Spinal cord (tissue), 10 donors: ENCODE measurements around the gene ASB3. TPM values are rescaled to one million over a fixed set of nuclear protein-coding genes. Genes with fewer than 3 reads are reported as not detected.
"Not testable (repeated sequence)": the region's sequence is repeated elsewhere in the genome, so short reads cannot be mapped to it uniquely, and the experiment has no call there.

Experiments used
- DNase-seq, 6 donors: peaks; one replicate each; pipeline versions ENCODE4 v3.0.0 to v3.0.0-alpha.2; 2013 to 2015; ENCODE audit warnings: low spot score in 6 of 6, low read depth in 4 of 6
- H3K27ac ChIP-seq: one replicate; pipeline ENCODE4 v1.5.1; 2013; ENCODE audit warnings: low read depth, low read length, control low read depth
- H3K27me3 ChIP-seq: one replicate; pipeline ENCODE4 v1.6.1; 2013; ENCODE audit warnings: low read length; ENCODE audit not compliant: control insufficient read depth, insufficient read depth
- H3K36me3 ChIP-seq: one replicate; pipeline ENCODE4 v1.6.1; 2013; ENCODE audit warnings: low read length; ENCODE audit not compliant: control insufficient read depth, insufficient read depth
- H3K4me1 ChIP-seq: one replicate; pipeline ENCODE4 v1.6.1; 2013; ENCODE audit warnings: low read length; ENCODE audit not compliant: control insufficient read depth, insufficient read depth
- H3K4me3 ChIP-seq: one replicate; pipeline ENCODE4 v1.5.1; 2013; ENCODE audit warnings: low read depth, low read length, control low read depth
- H3K9me3 ChIP-seq: one replicate; pipeline ENCODE4 v1.6.1; 2013; ENCODE audit warnings: low read length; ENCODE audit not compliant: control insufficient read depth, insufficient read depth
- WGBS: methylation state at CpG from one replicate; pipeline ENCODE4 v1.1.5; 2013; ENCODE audit warnings: missing lambda C conversion rate; ENCODE audit not compliant: insufficient coverage; 5-methylcytosine and 5-hydroxymethylcytosine counted together
- polyA plus RNA-seq, 2 donors: library from polyadenylated mRNA; unstranded; fragments of 120-200 nt; gene quantifications; one replicate each; pipeline ENCODE4 v1.2.1, GENCODE V29; 2013; ENCODE audit not compliant: insufficient read length in 2 of 2
- total RNA-seq, 2 donors: library from RNA; depleted of rRNA in 1 of 2; stranded (reverse); fragments of 120-200 nt in 1 of 2; fragments of >200 nt in 1 of 2; gene quantifications; one replicate each; pipeline versions ENCODE4 v1.2.3 to v1.2.4, GENCODE V29; 2013 to 2014
- donor health status: healthy.

The ASB3 gene
- total and polyA plus RNA-seq, 4 donors = 32.4 to 67.9 (median 42.8) TPM

DNA sequence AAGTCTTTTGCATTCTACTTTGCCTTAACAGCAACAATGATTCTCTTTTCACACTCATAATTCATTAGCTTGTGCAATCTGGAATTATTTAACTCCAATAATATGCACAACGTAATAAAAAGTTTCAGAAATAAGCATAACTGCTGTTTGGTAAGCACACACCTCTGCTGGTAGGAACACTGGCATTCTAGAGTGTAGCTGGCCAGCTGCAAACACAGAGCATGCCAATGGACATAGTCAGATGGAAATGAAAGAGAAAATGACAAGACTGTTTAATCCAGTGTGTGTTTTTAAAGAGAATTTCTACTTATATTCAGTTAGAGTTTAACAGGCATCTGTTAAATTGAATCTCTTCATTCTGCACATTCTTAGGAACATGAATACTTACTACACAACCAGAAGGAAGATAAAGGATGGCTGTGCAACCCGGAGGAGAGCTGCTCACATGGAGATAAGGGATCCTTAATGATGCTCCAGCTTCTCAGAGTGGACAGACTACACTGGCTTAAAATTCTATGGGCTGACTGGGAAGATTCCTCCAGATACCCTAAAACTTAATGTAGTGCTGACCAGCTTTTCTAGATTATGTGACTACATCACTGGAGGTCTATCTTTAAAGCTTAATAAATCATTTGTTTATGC, 113.8 kb downstream of the ASB3 start:
- WGBS = 100% methylated on average over 1 of the region's 2 CpGs

GRCh38 chr2:53670331-53670730, 116.4 kb downstream of the ASB3 start:
- no CpG with 5 or more reads among the region's 6 CpGs for WGBS
- H3K4me3 ChIP-seq = no peak overlapping the region
- H3K27ac ChIP-seq = no peak overlapping the region
- peaks cover 4% of the 10 kb centered on the region for H3K36me3 ChIP-seq
- DNase-seq = peak in 1 of 6 donors; percentile 15
- no peaks in the 10 kb centered on the region for H3K4me1 ChIP-seq
- H3K9me3 ChIP-seq = no peaks in the 10 kb centered on the region
- H3K27me3 ChIP-seq = no peaks in the 10 kb centered on the region

More for the DNA sequence above, 113.8 kb downstream of the ASB3 start:
- DNase-seq = no peak
- H3K9me3 ChIP-seq = no peaks in the 10 kb centered on the region
- peaks cover 4% of the 10 kb centered on the region for H3K36me3 ChIP-seq
- H3K4me1 ChIP-seq = no peaks in the 10 kb centered on the region
- H3K4me3 ChIP-seq = no peak overlapping the region
- no peak overlapping the region for H3K27ac ChIP-seq
- H3K27me3 ChIP-seq = no peaks in the 10 kb centered on the region

GRCh38 chr2:53668624-53669026, 118.1 kb downstream of the ASB3 start:
- WGBS = 96% methylated on average over 2 of the region's 3 CpGs

GRCh38 chr2:53667130-53667529, 119.6 kb downstream of the ASB3 start:
- H3K27me3 ChIP-seq, DNase-seq, H3K27ac ChIP-seq, H3K36me3 ChIP-seq, H3K4me1 ChIP-seq, H3K4me3 ChIP-seq, H3K9me3 ChIP-seq: not testable (repeated sequence)
- no CpG with 5 or more reads among the region's 5 CpGs for WGBS

More at GRCh38 chr2:53668624-53669026, 118.1 kb downstream of the ASB3 start:
- no peak for DNase-seq
- Histone ChIP-seq H3K4me3 (no peak overlapping the region), H3K27me3 (no peaks in the 10 kb centered on the region), H3K9me3 (no peaks in the 10 kb centered on the region), H3K4me1 (no peaks in the 10 kb centered on the region), H3K27ac (no peak overlapping the region), H3K36me3 (peaks cover 4% of the 10 kb centered on the region)

- DNase-seq = peak in 2 of 6 donors; percentile 41 to 55
- H3K4me1 ChIP-seq = no peaks in the 10 kb centered on the region
- H3K9me3 ChIP-seq = no peaks in the 10 kb centered on the region
- H3K4me3 ChIP-seq = no peak overlapping the region
- H3K27me3 ChIP-seq = no peaks in the 10 kb centered on the region
- WGBS = 71% methylated on average over 1 of the region's 2 CpGs
- H3K27ac ChIP-seq = no peak overlapping the region
- no peaks in the 10 kb centered on the region for H3K36me3 ChIP-seq
These were observed 125.9 kb downstream of the ASB3 start for GRCh38 chr2:53660886-53661285.

DNA sequence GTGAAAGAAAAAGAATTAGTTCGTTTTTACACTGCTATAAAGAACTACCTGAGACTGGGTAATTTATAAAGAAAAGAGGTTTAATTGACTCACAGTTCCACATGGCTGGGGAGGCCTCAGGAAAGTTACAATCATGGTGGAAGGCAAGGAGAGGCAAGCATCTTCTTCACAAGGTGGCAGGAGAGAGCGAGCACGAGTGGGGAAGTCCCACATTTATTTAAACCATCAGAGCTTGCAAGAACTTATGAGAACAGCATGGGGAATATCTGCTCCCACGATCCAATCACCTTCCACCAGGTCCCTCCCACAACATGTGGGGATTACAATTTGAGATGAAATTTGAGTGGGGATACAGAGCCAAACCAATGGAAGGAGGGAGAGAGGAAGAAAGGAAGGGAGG, 128.3 kb downstream of the ASB3 start:
- H3K36me3 ChIP-seq, H3K9me3 ChIP-seq, H3K4me3 ChIP-seq, H3K27ac ChIP-seq, H3K27me3 ChIP-seq, DNase-seq, H3K4me1 ChIP-seq: not testable (repeated sequence)
- 100% methylated on average over 1 of the region's 4 CpGs for WGBS

DNA sequence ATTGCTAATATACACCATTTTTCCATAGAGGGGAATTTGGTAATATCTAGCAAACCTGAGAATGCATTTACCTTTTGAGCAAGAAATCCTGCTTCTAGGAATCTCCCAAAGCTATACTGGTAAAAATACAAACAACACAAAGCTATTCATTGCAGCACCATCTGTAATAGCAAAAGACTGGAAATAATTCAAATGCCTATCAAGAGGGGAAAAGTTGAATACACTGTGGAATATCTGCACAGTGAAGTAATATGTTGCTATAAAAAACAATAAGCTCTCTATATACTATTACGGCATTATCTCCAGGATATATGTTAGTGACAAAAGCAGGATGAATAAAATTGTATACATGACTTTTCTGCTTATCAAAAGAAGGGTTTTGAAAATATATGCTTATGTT, 131.5 kb downstream of the ASB3 start:
- Histone ChIP-seq H3K36me3 (no peaks in the 10 kb centered on the region), H3K4me1 (no peaks in the 10 kb centered on the region), H3K9me3 (no peaks in the 10 kb centered on the region), H3K27me3 (no peaks in the 10 kb centered on the region), H3K4me3 (no peak overlapping the region), H3K27ac (peak overlapping the region; percentile 17)
- no CpG with 5 or more reads among the region's 1 CpG for WGBS
- DNase-seq = no peak

DNA sequence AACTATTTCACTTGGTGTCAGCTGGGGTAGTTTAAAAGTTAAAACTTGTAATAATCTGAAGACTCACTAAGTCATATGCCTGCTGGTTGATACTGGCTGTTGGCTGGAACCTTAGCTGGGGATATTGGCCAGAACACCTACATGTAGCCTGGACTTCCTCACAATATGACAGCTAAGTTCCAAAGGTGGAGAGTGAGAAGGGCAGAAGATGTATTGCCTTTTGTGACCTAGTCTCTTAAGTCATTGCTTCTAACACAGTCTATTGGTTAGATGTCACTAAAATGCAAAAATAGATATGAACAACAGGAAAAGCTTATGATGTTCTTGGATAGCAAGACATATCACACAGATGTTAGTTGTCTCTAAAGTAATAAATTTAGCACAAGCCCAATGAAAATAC, 132.4 kb downstream of the ASB3 start:
- Histone ChIP-seq H3K4me1 (no peaks in the 10 kb centered on the region), H3K4me3 (no peak overlapping the region), H3K9me3 (no peaks in the 10 kb centered on the region), H3K27ac (no peak overlapping the region), H3K36me3 (no peaks in the 10 kb centered on the region), H3K27me3 (no peaks in the 10 kb centered on the region)
- DNase-seq = no peak

DNA sequence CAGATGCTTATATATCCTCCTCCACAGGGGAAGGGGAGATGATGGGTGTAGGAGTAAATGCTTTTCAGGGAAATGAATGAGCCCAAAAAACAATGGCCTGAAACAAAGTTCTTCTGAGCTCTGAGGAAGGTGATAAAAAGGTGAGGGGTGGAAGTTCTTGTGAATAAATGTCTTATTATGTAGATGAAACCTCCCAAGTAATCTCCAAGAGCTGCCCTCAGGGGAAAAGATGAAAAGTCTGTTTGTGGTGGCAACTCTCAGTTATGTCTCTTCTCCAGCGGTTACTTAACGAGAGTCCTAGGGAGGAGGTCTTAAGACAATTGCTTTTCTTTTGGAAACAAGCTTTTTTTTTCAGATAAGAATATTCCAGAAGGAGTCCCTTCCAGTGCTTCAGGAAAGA, 134.6 kb downstream of the ASB3 start:
- Histone ChIP-seq H3K4me1 (no peaks in the 10 kb centered on the region), H3K27ac (no peak overlapping the region), H3K9me3 (no peaks in the 10 kb centered on the region), H3K4me3 (no peak overlapping the region), H3K27me3 (no peaks in the 10 kb centered on the region), H3K36me3 (no peaks in the 10 kb centered on the region)
- no CpG with 5 or more reads among the region's 2 CpGs for WGBS
- DNase-seq = no peak

- Histone ChIP-seq H3K27ac (no peak overlapping the region), H3K9me3 (no peaks in the 10 kb centered on the region), H3K36me3 (no peaks in the 10 kb centered on the region), H3K4me3 (no peak overlapping the region), H3K27me3 (no peaks in the 10 kb centered on the region), H3K4me1 (no peaks in the 10 kb centered on the region)
- WGBS = 100% methylated on average over 2 of the region's 2 CpGs
- no peak for DNase-seq
These were observed 140.0 kb downstream of the ASB3 start for GRCh38 chr2:53646788-53647187.
